ENCODE results near the gene NDC80.
"Not testable (repeated sequence)": the region's sequence is repeated elsewhere in the genome, so short reads cannot be mapped to it uniquely, and the experiment has no call there.

Gene NDC80

GRCh38 chr18:2627821-2628276 lies 56.5 kb downstream of the NDC80 start:
- no peak for DNase-seq (ENCODE audit: low read depth)

GRCh38 chr18:2629003-2629402 lies 57.6 kb downstream of the NDC80 start:
- DNase-seq (ENCODE audit: low read depth) = no peak

GRCh38 chr18:2635586-2635985 lies 64.2 kb downstream of the NDC80 start:
- no peak for DNase-seq (ENCODE audit: low read depth)

- DNase-seq (ENCODE audit: low read depth) = no peak
These were observed 64.8 kb downstream of the NDC80 start for GRCh38 chr18:2636126-2636631.

GRCh38 chr18:2641638-2642037 lies 70.3 kb downstream of the NDC80 start:
- DNase-seq (ENCODE audit: low read depth) = no peak

GRCh38 chr18:2642771-2643170 lies 71.4 kb downstream of the NDC80 start:
- DNase-seq (ENCODE audit: low read depth) = no peak

GRCh38 chr18:2644535-2644934 lies 73.2 kb downstream of the NDC80 start:
- no peak for DNase-seq (ENCODE audit: low read depth)

GRCh38 chr18:2651981-2652380 lies 80.6 kb downstream of the NDC80 start:
- no peak for DNase-seq (ENCODE audit: low read depth)

GRCh38 chr18:2653467-2653866 lies 82.1 kb downstream of the NDC80 start:
- DNase-seq (ENCODE audit: low read depth) = no peak

- no peak for DNase-seq (ENCODE audit: low read depth)
These were observed 83.0 kb downstream of the NDC80 start for GRCh38 chr18:2654169-2654927.

- DNase-seq (ENCODE audit: low read depth) = no peak
These were observed 83.5 kb downstream of the NDC80 start for GRCh38 chr18:2654928-2655177.

- DNase-seq (ENCODE audit: low read depth) = no peak
These were observed 84.0 kb downstream of the NDC80 start, which contains the start of gene SMCHD1 for GRCh38 chr18:2655178-2655953. Gene SMCHD1, plus strand, starts transcription at chr18:2655726. Its CDS starts 350 bp downstream, at chr18:2656076.

GRCh38 chr18:2655954-2656236 lies 84.5 kb downstream of the NDC80 start:
- no peak for DNase-seq (ENCODE audit: low read depth)

- DNase-seq (ENCODE audit: low read depth) = no peak
These were observed 85.1 kb downstream of the NDC80 start for GRCh38 chr18:2656237-2656980.

- DNase-seq (ENCODE audit: low read depth) = no peak
These were observed 85.7 kb downstream of the NDC80 start for GRCh38 chr18:2656981-2657512.

GRCh38 chr18:2657788-2658458 lies 86.6 kb downstream of the NDC80 start:
- DNase-seq (ENCODE audit: low read depth) = no peak

- not testable (repeated sequence) for DNase-seq (ENCODE audit: low read depth)
These were observed 89.5 kb downstream of the NDC80 start for GRCh38 chr18:2660849-2661248.

- DNase-seq (ENCODE audit: low read depth) = not testable (repeated sequence)
These were observed 90.9 kb downstream of the NDC80 start for GRCh38 chr18:2662288-2662687.

GRCh38 chr18:2662990-2663389 lies 91.6 kb downstream of the NDC80 start:
- DNase-seq (ENCODE audit: low read depth) = no peak

Measured in HS-5 (cell line).